HepG2 (cell line): ENCODE measurements around the gene MFAP2.

Experiments
- BRCA1 ChIP-seq: sonication (generic); formaldehyde crosslinking; IDR thresholded peaks from 2 replicates; pipeline ENCODE4 v1.4.0; 2020; ENCODE audit warnings: missing genetic modification reagents
- FOXK1 ChIP-seq: sonication (generic); formaldehyde crosslinking; IDR thresholded peaks from 2 replicates; pipeline ENCODE4 v1.4.0; 2020; ENCODE audit warnings: low read depth, missing genetic modification reagents, borderline replicate concordance
- HOXA9 ChIP-seq: sonication (generic); formaldehyde crosslinking; IDR thresholded peaks from 2 replicates; pipeline ENCODE4 v1.8.1; 2022; ENCODE audit warnings: missing genetic modification reagents, mild to moderate bottlenecking, moderate library complexity, borderline replicate concordance
- TAF1 ChIP-seq: sonication (generic); formaldehyde crosslinking; IDR thresholded peaks from 2 replicates; pipeline ENCODE4 v1.4.0; 2020; ENCODE audit warnings: missing genetic modification reagents
- ZBTB21 ChIP-seq: sonication (generic); formaldehyde crosslinking; IDR thresholded peaks from 2 replicates; pipeline ENCODE4 v1.4.0; 2020; ENCODE audit warnings: missing genetic modification reagents
- ZBTB3 ChIP-seq: sonication (generic); formaldehyde crosslinking; IDR thresholded peaks from 2 replicates; pipeline ENCODE4 v1.4.0; 2020; ENCODE audit warnings: low read depth, mild to moderate bottlenecking, moderate library complexity, missing genetic modification reagents, borderline replicate concordance
- ZMYM4 ChIP-seq: sonication (generic); formaldehyde crosslinking; IDR thresholded peaks from 2 replicates; pipeline ENCODE4 v1.8.1; 2023; ENCODE audit warnings: mild to moderate bottlenecking, missing genetic modification reagents
- ZNF224 ChIP-seq: sonication (generic); formaldehyde crosslinking; IDR thresholded peaks from 2 replicates; pipeline ENCODE4 v1.5.0; 2020; ENCODE audit warnings: mild to moderate bottlenecking, missing genetic modification reagents
- ZNF274 ChIP-seq: sonication (generic); formaldehyde crosslinking; IDR thresholded peaks from 2 replicates; pipeline ENCODE4 v1.5.1; 2020; ENCODE audit warnings: mild to moderate bottlenecking, missing genetic modification reagents

DNA sequence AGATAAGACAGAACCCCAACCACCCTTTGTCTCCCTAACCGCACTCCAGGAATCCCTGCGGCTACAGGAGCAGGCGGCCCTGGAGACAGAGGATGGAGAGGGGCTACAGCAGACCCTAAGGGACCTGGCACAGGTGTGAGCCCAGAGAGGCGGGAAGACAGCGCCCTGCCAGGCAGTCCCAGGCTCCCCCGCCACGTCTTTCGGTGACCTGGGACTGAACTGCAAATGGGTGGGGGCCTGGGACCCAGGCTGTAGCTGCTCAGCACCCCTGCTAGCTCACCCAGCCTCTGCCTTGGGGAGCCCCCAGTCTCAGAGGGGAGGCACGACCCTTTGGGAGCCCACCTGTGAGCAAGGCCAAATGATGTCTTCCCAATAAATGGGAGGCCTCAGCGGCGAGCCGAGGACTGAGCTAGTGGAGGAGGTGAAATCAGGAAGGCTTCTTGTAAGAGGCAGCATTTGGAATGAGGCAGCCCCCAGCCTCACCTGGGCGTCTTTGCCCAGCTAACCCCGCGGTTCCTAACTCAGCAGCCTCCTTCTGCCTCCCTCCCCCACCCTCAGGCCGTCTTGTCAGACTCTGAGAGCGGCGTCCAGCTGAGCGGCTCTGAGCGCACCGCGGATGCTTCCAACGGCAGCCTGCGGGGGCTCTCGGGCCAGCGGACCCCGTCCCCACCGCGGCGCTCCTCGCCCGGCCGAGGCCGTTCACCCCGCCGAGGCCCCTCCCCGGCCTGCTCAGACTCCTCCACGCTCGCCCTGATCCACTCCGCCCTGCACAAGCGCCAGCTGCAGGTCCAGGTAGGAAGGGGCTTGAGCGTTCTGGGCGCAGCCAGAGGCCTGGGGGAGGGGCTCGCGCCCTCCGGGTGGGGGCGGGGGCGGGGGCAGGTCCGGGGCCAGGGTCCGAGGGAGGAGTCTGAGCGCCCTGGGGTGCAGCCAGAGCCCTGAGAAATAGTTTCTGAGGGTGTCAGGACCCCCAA lies 41.8 kb downstream of the MFAP2 start:
- TF ChIP-seq BRCA1 (CRISPR knock-in tag) (no peak), ZMYM4 (no peak), ZNF274 (CRISPR knock-in tag) (no peak), ZBTB21 (CRISPR knock-in tag) (no peak), ZBTB3 (CRISPR knock-in tag) (no peak), TAF1 (no peak), ZNF224 (CRISPR knock-in tag) (no peak), FOXK1 (no peak), HOXA9 (CRISPR knock-in tag) (no peak)
